GM12891 (cell line): ENCODE results near the gene AGAP5.

Source experiments
- POLR2A ChIP-seq: IDR thresholded peaks from 2 replicates; pipeline ENCODE4 v1.6.1; 2011; ENCODE audit warnings: low read depth, low read length, control low read depth
- POLR2AphosphoS5 ChIP-seq: IDR thresholded peaks from 2 replicates; pipeline ENCODE4 v1.6.1; 2011; ENCODE audit warnings: low read depth, low read length, control low read depth
- SPI1 ChIP-seq: IDR thresholded peaks from 2 replicates; pipeline ENCODE4 v1.6.1; 2011; ENCODE audit warnings: low read depth, low read length, control low read depth
- TAF1 ChIP-seq: IDR thresholded peaks from 2 replicates; pipeline ENCODE4 v1.6.1; 2011; ENCODE audit warnings: low read depth, low read length, control low read depth

DNA sequence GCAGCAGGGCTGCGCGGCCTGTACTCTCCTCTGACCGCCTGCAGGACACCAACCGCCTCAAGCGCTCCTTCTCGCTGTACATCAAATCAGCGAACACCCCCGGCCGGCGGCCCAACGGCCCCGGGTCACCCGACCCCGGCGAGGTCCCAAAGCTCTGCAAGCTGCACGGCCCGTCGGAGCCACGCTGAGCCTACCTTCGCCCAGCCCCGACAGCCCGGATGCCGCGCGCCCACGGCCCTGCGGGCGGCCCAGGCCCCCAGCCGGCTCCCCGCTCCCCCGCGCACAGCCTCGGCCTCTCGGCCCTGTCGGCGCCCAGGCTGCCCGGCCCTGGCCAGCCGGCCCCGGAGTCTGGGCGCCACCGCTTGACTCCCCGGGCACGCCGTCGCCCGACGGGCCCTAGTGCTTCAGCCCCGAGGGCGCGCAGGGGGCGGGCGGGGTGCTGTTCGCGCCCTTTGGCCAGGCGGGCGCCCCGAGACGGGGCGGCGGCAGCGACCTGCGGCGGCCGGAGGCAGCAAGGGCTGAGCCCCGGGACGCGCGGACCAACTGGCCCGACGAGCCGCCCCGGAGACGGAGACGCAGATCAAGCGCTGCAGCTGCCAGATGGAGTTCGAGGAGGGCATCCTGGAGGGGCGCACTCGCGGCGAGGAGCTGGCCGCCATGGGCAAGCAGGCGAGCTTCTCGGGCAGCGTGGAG, 35.2 kb upstream of the AGAP5 start:
- TF ChIP-seq POLR2A, result no peak
- TF ChIP-seq POLR2AphosphoS5, result no peak
- no peak for TF ChIP-seq TAF1
- TF ChIP-seq SPI1, result no peak
